Endometrial microvascular endothelial cells (primary cell): Measurements from ENCODE around the gene BCAS3. TPM values are rescaled to one million over a fixed set of nuclear protein-coding genes. Genes with fewer than 3 reads are reported as not detected.
"Not testable (repeated sequence)": the region's sequence is repeated elsewhere in the genome, so short reads cannot be mapped to it uniquely, and the experiment has no call there.

ENCODE experiments used
- in situ Hi-C: cut with HindIII; loops from 2 replicates; pipeline ENCODE4 v1.10.0; 2017; ENCODE audit warnings: low sequenced_read_pairs, low pct_unique_long_range_greater_than_20kb; ENCODE audit errors: inconsistent ontology term
- total RNA-seq: library from RNA; depleted of rRNA; stranded (reverse); fragments of >200 nt; gene quantifications from one replicate; pipeline ENCODE4 v1.2.3, GENCODE V29; 2015; ENCODE audit errors: inconsistent ontology term

Gene BCAS3
- total RNA-seq, 1 donor from 2014 or later = 21.2 TPM

GRCh38 chr17:61010661-61011170 is 333.1 kb downstream of the BCAS3 start:
- in situ Hi-C loops = no loop called here

GRCh38 chr17:61011251-61011650 is 333.6 kb downstream of the BCAS3 start:
- in situ Hi-C loops = no loop called here

GRCh38 chr17:61015966-61016365 is 338.3 kb downstream of the BCAS3 start:
- in situ Hi-C loops = no loop called here

GRCh38 chr17:61017317-61018006 is 339.8 kb downstream of the BCAS3 start:
- in situ Hi-C loops = no loop called here

GRCh38 chr17:61018938-61019337 is 341.3 kb downstream of the BCAS3 start:
- in situ Hi-C loops = no loop called here

GRCh38 chr17:61023996-61024395 is 346.3 kb downstream of the BCAS3 start:
- in situ Hi-C loops = no loop called here

- in situ Hi-C loops = no loop called here
Observed at GRCh38 chr17:61026818-61027217, 349.2 kb downstream of the BCAS3 start.

GRCh38 chr17:61029181-61029580 is 351.5 kb downstream of the BCAS3 start:
- in situ Hi-C loops = no loop called here

GRCh38 chr17:61040666-61041065 is 363.0 kb downstream of the BCAS3 start:
- in situ Hi-C loops = no loop called here

- in situ Hi-C loops = not testable (repeated sequence)
Observed at GRCh38 chr17:61042348-61042747, 364.7 kb downstream of the BCAS3 start.

- in situ Hi-C loops = no loop called here
Observed at GRCh38 chr17:61047515-61047914, 369.9 kb downstream of the BCAS3 start.

- in situ Hi-C loops = no loop called here
Observed at GRCh38 chr17:61048376-61049106, 370.9 kb downstream of the BCAS3 start.

- in situ Hi-C loops = no loop called here
Observed at GRCh38 chr17:61053469-61053868, 375.8 kb downstream of the BCAS3 start.

- in situ Hi-C loops = no loop called here
Observed at GRCh38 chr17:61054436-61054835, 376.8 kb downstream of the BCAS3 start.

- in situ Hi-C loops = no loop called here
Observed at GRCh38 chr17:61057257-61057656, 379.6 kb downstream of the BCAS3 start.

- in situ Hi-C loops = no loop called here
Observed at GRCh38 chr17:61058066-61058465, 380.4 kb downstream of the BCAS3 start.

GRCh38 chr17:61063528-61063927 is 385.9 kb downstream of the BCAS3 start:
- in situ Hi-C loops = no loop called here

GRCh38 chr17:61064087-61064951 is 386.7 kb downstream of the BCAS3 start:
- in situ Hi-C loops = no loop called here

- in situ Hi-C loops = no loop called here
Observed at GRCh38 chr17:61065263-61065773, 387.7 kb downstream of the BCAS3 start.
